ENCODE data around the gene FGFR3. TPM values are rescaled to one million over a fixed set of nuclear protein-coding genes. Genes with fewer than 3 reads are reported as not detected.

FGFR3 gene
- total and polyA plus RNA-seq, 9 of the 15 experiments (the other 6 are each of a cell fraction or from before 2014, with no cell fraction given), result 1.2 to 60.4 (median 12.7) TPM

GRCh38 chr4:1809754-1810502 lies 16.8 kb downstream of the FGFR3 start (continued):
- TF ChIP-seq ZBTB33 (CRISPR knock-in tag; IDR thresholded peaks at IDR 0.05) (peak; percentile 28; the same call in 1 of the 2 replicates), REST (IDR thresholded peaks at IDR 0.05; ENCODE audit: borderline replicate concordance) (peak; percentile 91), REST (CRISPR knock-in tag; IDR thresholded peaks at IDR 0.05; ENCODE audit: low read depth) (0 out of 2 replicates have a peak, but pooled peaks have one; percentile 15), ARID2 (IDR thresholded peaks at IDR 0.05) (peak; percentile 97), GATA2 (CRISPR knock-in tag; IDR thresholded peaks at IDR 0.05) (no peak), PML (IDR thresholded peaks at IDR 0.05; ENCODE audit: low read length) (0 out of 2 replicates have a peak, but pooled peaks have one; percentile 2), UBTF (IDR thresholded peaks at IDR 0.05; ENCODE audit: borderline replicate concordance in 1 of 2, low read depth in 2 of 2, low read length in 2 of 2) (no peak)
